Activated CD4-positive, alpha-beta T cell treated with anti-CD3 and anti-CD28 coated beads, Interleukin-2, amount 50 U/mL, for 4 hours (primary cell): ENCODE results near the gene ACSL3.
"Not testable (repeated sequence)": the region's sequence is repeated elsewhere in the genome, so short reads cannot be mapped to it uniquely, and the experiment has no call there.

Experiments
- DNase-seq, 2 experiments: peaks; one replicate each; pipeline ENCODE4 v3.0.0-alpha.2; 2020

The ACSL3 gene

GRCh38 chr2:222860740-222861410, at the start of gene ACSL3:
Gene ACSL3, plus strand, starts transcription at chr2:222861036. Its CDS starts 47,737 bp downstream, at chr2:222908773.
- DNase-seq: peak; percentile 87

GRCh38 chr2:222811828-222812227, 49.0 kb upstream of the ACSL3 start:
- DNase-seq: no peak

DNA sequence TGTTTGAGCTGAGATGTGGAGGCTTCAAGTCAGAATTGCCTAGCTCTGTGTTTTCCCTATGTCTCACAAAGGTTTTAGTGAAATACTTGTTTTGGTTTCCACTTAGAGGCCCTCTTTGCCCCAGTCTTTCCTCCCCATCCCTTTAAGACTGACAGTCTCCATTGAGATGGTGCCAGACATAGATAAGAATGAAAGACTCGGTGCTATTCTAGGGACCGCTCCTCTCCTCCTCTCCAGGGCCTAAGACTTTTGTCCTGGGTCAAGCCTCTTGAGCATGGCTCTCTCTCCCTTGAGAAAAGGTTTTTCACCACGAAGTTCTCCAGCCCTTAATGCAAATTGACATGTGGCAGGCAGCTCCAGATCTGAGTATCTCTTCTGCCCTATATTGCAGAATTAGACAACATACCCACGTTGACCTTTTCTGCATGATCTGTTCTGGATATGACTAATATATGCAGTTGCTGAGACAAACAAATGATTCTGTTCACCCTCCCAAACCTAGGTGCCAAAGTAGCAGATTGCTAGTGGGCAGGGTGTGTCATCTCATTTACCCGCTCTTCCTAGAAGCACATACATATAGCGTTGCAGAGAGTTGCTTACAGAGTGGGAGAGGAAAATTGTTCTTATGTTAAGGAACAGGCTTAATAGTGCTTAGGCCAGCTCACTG, 47.5 kb upstream of the ACSL3 start:
- DNase-seq: no peak

DNA sequence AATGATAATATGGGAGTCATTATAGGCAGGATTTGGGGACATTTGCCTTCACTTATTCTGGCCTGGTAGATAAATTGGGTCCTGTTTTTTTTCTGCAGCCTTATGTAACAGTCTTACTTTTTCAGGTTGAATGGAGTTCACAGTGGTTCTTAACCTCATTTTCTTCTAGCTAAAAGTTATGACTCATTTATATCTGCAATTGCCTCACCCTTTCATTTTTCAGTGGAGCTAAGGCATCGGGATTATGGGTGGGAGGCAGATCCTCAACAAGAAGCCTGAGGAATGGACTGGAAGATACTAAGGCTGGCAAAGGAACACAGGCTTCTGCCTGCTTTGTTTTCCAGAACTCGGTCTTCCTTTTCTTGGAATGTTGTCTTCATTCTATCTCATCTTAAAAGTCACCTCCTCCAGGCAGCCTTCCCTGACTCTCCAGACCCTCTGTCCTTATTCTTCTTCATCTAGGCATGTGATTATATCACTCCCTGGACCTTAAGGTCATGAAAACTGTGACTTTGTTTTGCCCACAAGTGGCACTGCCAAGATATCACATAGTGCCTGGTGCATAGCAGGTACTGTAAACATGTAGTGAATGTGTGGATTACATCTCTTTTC, 41.0 kb upstream of the ACSL3 start:
- no peak for DNase-seq

DNA sequence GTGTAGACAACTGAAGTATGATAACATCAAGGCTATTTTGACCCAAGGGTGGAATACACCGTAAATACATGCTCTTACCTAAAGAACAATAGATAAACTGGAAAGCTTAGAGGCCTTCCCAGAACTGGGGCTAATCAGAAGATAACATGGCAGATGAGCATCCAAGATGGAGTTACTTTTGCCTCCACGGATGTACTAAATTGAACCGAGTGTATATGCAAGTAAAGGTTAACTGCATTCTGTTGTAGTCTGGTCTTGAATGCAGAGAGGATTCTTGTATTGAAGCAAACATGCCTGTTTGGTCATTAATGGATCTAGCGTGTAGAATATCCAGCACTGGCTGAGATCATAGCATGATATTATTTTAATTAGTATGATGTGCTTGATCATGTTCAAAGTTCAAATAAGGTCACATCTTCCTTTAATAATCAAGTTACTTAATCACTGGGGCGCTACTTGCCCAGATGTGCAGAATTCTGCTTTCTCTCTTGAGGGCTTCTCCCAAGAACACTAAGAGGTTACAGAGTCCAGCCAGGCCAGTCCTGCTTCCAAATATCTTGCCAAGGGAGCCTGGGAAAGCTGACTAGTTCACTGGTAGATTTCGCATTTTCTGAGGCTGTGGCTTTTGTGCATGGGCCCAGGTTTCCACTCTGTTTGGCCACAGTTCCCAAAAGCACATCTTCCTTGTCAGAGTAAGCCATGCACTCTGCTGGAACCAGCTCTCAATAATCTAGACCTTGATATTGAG, 37.5 kb upstream of the ACSL3 start:
- no peak for DNase-seq

DNA sequence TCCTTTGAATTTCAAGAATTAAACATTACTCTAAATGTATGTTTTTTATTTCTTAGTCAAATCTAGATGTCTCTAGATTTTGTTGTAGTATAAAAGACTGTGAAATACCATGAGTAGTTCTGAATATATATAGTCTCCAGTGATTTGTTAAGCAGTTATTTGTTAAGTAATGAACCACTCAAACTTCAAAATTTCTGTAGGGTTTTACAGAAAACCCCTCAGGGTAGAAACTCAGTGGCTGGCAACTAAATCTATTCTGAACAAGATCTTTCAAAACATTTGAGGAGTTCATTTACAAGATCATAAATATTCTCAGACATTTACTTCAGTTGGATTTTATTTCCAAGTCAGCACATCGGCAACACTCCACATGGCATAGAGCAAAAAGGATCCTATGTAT, 35.8 kb upstream of the ACSL3 start:
- no peak for DNase-seq

- no peak for DNase-seq
Observed at GRCh38 chr2:222827417-222827816, 33.4 kb upstream of the ACSL3 start.

DNA sequence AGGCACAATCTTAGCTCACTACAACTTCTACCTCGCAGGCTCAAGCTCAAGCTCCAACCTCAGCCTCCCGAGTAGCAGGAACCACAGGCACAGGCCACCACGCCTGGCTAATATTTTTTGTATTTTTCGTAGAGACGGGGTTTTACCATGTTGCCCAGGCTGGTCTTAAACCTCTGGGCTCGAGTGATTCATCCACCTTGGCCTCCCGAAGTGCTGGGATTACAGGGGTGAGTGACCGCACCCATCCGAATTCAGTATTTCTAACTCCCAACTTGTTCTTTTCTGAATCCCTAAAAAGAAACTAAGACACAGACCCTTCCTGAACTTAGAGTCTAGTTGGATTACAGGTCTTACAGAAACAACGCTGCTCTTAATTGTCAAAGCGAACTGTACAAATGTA, 32.3 kb upstream of the ACSL3 start:
- DNase-seq: no peak

- DNase-seq: no peak
Observed at GRCh38 chr2:222830164-222830563, 30.7 kb upstream of the ACSL3 start.

GRCh38 chr2:222833410-222833809, 27.4 kb upstream of the ACSL3 start:
- no peak for DNase-seq

DNA sequence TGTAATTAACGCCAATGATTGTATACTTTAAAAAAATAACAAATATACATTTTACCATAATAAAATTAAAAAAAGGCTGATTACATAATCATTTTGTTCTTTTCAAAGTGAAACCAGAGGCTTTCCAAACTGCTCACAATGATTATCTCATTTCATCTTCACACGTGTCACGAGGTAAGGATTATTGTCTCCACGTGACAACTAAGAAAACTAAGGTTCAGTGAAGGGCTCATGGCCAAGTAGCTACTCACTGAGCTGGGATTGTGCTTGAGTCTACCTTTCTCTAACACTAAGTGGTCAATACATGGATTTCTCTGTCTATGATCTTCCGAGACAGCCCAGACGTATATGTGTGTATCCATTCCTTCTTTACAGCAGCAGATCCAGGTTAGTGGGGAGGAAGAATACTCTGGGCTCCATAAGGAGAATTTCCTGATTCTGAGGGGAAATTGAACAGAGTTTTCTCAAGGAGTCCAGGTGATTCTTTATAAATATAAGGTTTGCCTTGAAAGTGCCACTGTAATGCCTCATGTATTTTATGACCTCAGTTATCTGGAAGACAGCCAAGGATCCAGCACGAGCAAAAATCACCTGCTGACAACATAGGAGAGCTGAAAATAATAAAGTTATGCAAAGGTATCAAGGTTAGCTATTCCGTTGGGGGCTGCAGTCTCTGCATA, 25.6 kb upstream of the ACSL3 start:
- no peak for DNase-seq

- no peak for DNase-seq
Observed at GRCh38 chr2:222835823-222836151, 25.0 kb upstream of the ACSL3 start.

DNA sequence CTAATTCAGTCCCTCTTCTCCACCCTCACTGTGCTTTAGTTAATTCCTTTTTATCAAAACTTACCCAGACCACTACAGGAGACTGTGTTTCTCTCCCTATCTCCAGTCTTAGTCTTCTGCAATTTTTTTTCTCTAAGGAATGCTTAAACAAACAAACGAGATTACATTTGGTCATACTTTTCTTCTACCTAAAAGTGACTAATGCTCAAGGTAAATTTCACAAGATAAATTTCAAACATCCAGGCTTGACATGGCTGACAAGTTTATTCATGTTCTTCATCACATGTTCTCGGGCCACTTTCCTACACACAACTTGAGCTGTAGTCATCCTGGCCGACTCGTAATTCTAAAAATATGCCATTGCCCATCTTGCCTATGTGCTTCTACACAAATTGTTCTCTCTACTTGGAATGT, 23.2 kb upstream of the ACSL3 start:
- no peak for DNase-seq

GRCh38 chr2:222840060-222840802, 20.6 kb upstream of the ACSL3 start:
- DNase-seq: no peak

GRCh38 chr2:222842491-222843174, 18.2 kb upstream of the ACSL3 start:
- DNase-seq: no peak

DNA sequence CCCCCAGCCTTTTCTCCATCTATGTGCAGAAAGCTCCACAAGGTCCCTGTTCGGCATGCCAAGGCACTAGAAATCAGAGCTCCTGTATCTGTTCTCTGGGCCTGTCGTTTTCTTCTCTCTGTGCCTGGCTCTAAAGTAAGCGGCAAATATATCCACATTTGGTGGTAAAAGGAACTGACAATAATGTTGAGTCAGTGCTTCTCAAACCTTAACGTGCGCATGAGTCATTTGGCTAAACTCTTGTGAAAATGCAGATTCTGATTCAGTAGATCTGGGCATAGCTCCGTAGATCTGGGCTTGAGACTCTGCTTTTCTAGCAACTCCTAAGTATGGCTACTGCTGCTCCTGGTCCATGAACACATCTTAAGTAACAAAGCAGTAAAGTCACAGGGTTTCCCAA, 16.5 kb upstream of the ACSL3 start:
- no peak for DNase-seq

- not testable (repeated sequence) for DNase-seq
Observed at GRCh38 chr2:222845314-222845713, 15.5 kb upstream of the ACSL3 start.

DNA sequence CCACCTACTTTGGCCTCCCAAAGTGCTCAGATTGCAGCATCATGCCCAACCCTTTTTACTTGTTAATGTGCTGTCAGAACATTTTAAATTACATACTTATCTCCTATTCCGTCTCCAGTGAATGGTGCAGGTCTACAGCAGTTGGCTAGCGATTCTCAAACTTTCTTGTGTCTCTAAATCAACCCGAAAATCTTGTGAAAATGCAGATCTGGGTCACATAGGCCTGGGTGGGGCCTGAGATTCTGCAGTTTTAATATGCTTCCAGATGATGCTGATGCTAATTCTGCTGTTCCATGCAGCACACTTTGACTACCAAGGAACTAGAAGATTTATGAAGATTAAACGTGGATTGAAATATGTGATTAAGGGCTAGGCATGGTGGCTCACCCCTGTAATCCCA, 14.8 kb upstream of the ACSL3 start:
- DNase-seq: no peak

- DNase-seq: not testable (repeated sequence)
Observed at GRCh38 chr2:222848031-222848430, 12.8 kb upstream of the ACSL3 start.

DNA sequence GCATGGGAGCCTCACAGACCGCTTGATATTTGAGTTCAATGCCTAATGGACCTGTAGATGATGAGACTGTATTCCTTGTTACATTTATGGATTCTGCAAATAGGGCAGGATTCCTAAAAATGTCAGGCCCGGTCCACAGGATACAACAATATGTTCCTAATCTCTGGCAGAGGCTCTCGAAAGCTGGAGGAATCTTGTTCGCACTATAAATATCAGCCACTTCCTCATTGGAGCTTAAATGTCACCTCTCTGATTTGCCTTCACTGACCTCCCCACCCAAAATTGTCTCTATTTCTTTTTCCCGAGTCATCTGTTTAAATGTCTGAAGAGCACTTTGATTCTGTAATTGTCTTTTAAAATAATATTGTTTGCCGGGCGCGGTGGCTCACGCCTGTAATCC, 12.0 kb upstream of the ACSL3 start:
- no peak for DNase-seq

DNA sequence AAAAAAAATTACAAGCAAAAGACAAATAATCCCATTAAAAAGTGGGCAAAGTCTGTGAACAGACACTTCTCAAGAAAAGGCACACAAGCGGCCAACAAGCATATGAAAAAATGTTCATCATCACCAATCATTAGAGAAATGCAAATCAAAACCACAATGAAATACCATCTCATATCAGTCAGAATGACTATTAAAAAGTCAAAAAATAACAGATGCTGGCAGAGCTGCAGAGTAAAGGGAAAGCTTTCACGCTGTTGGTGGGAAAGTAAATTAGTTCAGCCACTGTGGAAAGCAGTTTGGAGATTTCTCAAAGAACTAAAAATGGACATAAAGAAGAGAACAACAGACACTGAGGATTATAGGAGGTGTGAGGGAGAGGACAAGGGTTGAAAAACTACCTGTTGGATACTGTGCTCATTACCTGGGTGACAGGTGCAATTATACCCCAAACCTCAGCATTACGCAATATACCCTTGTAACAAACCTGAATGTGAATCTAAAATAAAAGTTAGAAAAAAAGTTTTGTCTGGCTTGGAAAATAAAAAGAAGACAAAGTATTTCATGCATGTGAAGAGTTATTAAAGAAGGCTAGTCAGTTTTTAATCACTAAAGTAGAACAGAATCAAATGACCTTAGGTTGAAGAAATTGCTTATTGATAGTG, 8.7 kb upstream of the ACSL3 start:
- no peak for DNase-seq
